ENCODE measurements around the gene SFTPB. TPM values are rescaled to one million over a fixed set of nuclear protein-coding genes. Genes with fewer than 3 reads are reported as not detected.
"Not testable (repeated sequence)": the region's sequence is repeated elsewhere in the genome, so short reads cannot be mapped to it uniquely, and the experiment has no call there.

Gene SFTPB
- not detected for total RNA-seq

GRCh38 chr2:85668009-85668856 is at the start of gene SFTPB:
SFTPB (minus strand) TSS chr2:85668199; CDS start chr2:85668183, 16 bp downstream.
- TF ChIP-seq, protein P1, sequence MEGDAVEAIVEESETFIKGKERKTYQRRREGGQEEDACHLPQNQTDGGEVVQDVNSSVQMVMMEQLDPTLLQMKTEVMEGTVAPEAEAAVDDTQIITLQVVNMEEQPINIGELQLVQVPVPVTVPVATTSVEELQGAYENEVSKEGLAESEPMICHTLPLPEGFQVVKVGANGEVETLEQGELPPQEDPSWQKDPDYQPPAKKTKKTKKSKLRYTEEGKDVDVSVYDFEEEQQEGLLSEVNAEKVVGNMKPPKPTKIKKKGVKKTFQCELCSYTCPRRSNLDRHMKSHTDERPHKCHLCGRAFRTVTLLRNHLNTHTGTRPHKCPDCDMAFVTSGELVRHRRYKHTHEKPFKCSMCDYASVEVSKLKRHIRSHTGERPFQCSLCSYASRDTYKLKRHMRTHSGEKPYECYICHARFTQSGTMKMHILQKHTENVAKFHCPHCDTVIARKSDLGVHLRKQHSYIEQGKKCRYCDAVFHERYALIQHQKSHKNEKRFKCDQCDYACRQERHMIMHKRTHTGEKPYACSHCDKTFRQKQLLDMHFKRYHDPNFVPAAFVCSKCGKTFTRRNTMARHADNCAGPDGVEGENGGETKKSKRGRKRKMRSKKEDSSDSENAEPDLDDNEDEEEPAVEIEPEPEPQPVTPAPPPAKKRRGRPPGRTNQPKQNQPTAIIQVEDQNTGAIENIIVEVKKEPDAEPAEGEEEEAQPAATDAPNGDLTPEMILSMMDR (IDR thresholded peaks at IDR 0.05) = no peak
- H3K36me3 ChIP-seq = no peaks in the 10 kb centered on the region
- H3K9me3 ChIP-seq = no peaks in the 10 kb centered on the region
- ATAC-seq (ENCODE audit: insufficient number of reproducible peaks, low FRiP score, low read depth) = no peak
- no peak within 1 kb of the TSS for H3K27ac ChIP-seq
- H3K4me3 ChIP-seq = no peak within 1 kb of the TSS
- H3K4me1 ChIP-seq (ENCODE audit: control insufficient read depth in 1 of 2, low read depth in 2 of 2) = no peaks in the 10 kb centered on the region
- DNase-seq (ENCODE audit: low spot score) = no peak
- no peaks in the 10 kb centered on the region for H3K27me3 ChIP-seq (replicated peaks; ENCODE audit: insufficient read depth)

DNA sequence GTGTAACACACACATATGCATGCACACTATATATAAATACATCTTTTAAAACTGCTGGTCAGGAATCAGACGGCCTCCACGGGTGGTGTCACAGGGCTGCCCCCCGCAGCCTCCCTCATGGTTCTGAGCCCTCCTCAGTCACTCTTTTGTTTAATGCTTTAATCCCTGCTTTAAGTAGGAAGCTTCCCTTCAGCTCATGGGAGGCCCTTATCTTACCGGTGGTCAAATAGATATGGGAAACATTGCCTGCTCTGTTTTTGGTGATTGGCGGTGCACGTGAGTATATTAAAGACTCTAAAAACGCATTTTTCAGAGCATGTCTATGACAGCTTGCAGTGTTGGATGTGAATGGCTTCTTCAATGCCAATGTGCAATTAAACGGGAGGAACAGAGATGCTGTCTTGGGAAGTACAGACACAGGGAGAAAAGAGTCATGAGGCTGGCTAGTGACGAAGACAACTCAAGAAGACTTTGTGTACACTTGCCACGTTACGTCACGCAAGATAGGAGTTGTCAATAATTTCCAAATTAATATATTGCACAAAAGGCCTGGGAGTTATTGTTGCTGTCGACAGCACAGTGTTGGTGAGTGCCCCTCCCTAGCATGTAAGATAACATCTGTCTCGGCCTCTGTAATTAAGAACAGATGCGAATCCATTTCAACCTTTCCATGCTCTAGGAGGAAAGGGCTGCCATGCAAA is 49.5 kb upstream of the SFTPB start:
- Histone ChIP-seq H3K4me3 (no peak overlapping the region), H3K36me3 (no peaks in the 10 kb centered on the region), H3K27me3 (replicated peaks; ENCODE audit: insufficient read depth) (no peaks in the 10 kb centered on the region), H3K27ac (no peak overlapping the region), H3K4me1 (ENCODE audit: control insufficient read depth in 1 of 2, low read depth in 2 of 2) (peaks cover 7 to 15% of the 10 kb centered on the region in 2 donors), H3K9me3 (no peaks in the 10 kb centered on the region)
- ATAC-seq (ENCODE audit: insufficient number of reproducible peaks, low FRiP score, low read depth) = no peak
- TF ChIP-seq, protein P1 (IDR thresholded peaks at IDR 0.05) = no peak
- DNase-seq (ENCODE audit: low spot score) = no peak

GRCh38 chr2:85716346-85716914 is 48.4 kb upstream of the SFTPB start:
- peaks cover 7 to 20% of the 10 kb centered on the region in 2 donors for H3K4me1 ChIP-seq (ENCODE audit: control insufficient read depth in 1 of 2, low read depth in 2 of 2)
- DNase-seq (ENCODE audit: low spot score) (no peak), ATAC-seq (ENCODE audit: insufficient number of reproducible peaks, low FRiP score, low read depth) (no peak)
- no peaks in the 10 kb centered on the region for H3K36me3 ChIP-seq
- no peak overlapping the region for H3K27ac ChIP-seq
- H3K27me3 ChIP-seq (replicated peaks; ENCODE audit: insufficient read depth) = no peaks in the 10 kb centered on the region
- no peaks in the 10 kb centered on the region for H3K9me3 ChIP-seq
- H3K4me3 ChIP-seq = no peak overlapping the region
- TF ChIP-seq, protein P1 (IDR thresholded peaks at IDR 0.05) = no peak

- peaks cover 7 to 35% of the 10 kb centered on the region in 2 donors for H3K4me1 ChIP-seq (ENCODE audit: control insufficient read depth in 1 of 2, low read depth in 2 of 2)
- H3K36me3 ChIP-seq = no peaks in the 10 kb centered on the region
- no peaks in the 10 kb centered on the region for H3K27me3 ChIP-seq (replicated peaks; ENCODE audit: insufficient read depth)
- no peaks in the 10 kb centered on the region for H3K9me3 ChIP-seq
- ATAC-seq (ENCODE audit: insufficient number of reproducible peaks, low FRiP score, low read depth) (no peak), DNase-seq (ENCODE audit: low spot score) (no peak)
- no peak overlapping the region for H3K4me3 ChIP-seq
- TF ChIP-seq, protein P1 (IDR thresholded peaks at IDR 0.05) = no peak
- no peak overlapping the region for H3K27ac ChIP-seq
Observed at GRCh38 chr2:85714841-85715240, 46.8 kb upstream of the SFTPB start.

DNA sequence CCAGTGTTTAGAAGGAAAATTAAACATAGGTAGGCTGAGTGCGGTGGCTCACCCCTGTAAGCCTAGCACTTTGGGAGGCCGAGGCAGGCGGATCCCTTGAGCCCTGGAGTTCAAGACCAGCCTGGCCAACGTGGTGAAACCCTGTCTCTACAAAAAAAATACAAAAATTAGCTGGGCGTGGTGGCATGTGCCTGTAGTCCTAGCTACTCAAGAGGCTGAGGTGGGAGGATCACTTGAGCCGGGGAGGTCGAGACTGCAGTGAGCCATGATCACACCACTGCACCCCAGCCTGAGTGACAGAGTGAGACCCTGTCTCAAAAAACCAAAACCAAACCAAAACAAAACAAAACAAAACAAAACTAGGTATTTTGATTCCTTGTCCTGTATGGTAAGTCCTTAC is 46.4 kb upstream of the SFTPB start:
- H3K27me3 ChIP-seq (replicated peaks; ENCODE audit: insufficient read depth); ATAC-seq (ENCODE audit: insufficient number of reproducible peaks, low FRiP score, low read depth); H3K4me3 ChIP-seq; DNase-seq (ENCODE audit: low spot score); H3K36me3 ChIP-seq; H3K9me3 ChIP-seq; H3K27ac ChIP-seq: not testable (repeated sequence)
- H3K4me1 ChIP-seq (ENCODE audit: control insufficient read depth in 1 of 2, low read depth in 2 of 2) = peaks cover 7 to 37% of the 10 kb centered on the region in 2 donors
